ENCODE results near the gene ACAN.

The ACAN gene

DNA sequence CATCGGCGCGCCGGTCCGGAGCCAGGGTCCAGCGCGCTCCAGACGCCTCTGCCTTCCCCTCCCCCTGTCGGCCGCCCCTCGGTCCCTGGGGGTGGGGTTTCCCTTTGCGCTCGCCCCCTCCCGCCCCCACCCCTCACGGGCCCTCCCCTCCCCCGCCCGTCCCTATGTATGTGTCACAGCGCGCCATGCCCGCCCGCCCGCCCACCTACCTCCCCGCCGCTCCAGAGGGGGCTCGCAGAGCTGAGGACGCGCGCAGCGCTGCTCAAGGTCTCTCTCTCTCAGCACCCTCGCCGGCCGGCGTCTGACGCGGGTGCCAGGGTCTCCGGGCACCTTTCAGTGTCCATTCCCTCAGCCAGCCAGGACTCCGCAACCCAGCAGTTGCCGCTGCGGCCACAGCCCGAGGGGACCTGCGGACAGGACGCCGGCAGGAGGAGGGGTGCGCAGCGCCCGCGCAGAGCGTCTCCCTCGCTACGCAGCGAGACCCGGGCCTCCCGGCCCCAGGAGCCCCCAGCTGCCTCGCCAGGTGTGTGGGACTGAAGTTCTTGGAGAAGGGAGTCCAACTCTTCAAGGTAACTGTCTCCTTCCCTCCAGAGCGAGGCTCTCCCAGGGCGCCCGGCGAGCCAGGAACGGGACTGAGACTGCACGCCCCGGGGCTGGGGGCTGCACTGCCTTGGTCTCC lies at the start of gene ACAN:
ACAN (plus strand) TSS at position 196 of the 679 bp plus-strand sequence. CDS start 32,771 bp downstream, outside the sequence.
- DNase-seq (ENCODE audit: low spot score): peak; percentile 78

DNA sequence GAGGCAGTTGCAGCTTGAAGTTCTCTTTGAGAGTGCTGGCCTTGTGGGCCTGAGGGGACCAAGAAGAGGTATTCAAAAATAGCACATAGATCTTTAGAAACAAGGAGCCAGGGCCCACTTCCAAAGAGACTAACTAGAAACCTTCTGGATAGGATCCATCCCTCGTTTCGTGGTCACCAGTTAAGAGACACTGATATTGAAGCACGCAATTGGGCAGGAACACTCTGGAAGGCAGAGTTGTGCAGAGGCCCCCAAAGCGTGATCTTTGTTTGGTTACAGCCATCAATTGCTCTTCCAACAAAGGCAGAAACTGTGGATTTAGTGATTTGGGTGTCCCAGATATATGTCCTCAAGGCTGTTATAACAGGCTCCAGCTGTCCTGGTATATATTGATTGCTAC lies 46.7 kb upstream of the ACAN start:
- DNase-seq (ENCODE audit: low spot score): no peak

DNA sequence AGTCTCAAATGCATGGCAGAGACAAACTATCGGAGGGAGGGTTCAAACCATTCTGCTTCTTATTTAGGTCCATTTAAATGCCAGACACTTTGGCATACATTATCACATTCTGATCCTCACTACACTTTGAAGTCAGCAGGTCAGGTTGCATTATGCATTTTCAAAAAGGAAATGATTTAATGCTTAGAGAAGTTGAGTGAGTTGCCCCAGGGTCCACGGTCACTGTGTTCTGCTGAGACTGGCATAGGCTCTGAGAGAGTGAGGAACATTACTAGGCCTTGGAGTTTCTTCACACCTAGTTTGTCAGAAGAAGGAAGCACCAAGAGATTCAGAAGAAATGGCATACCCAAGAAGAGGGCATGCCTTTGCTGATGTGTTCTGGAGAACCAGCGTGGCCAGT lies 46.3 kb upstream of the ACAN start:
- DNase-seq (ENCODE audit: low spot score): no peak

DNA sequence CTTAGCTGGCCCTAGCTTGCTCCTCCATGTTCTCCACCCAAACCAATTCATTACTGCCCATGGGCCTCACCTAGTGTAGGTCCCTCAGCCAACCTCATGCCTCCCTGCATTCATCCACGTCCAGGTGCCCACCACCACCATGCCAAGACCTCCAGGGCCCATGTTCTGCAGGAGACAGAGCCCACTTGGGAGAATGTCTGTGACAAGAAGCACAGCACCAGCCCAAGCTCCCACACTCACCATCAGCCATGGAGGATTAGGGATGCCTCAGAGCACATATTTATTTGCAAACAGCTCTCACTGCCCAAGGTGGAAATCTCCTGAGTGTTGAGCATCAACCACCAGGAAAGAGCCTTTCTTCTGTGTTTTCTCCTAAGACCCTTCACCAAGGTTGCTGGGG lies 43.4 kb upstream of the ACAN start:
- DNase-seq (ENCODE audit: low spot score): no peak

DNA sequence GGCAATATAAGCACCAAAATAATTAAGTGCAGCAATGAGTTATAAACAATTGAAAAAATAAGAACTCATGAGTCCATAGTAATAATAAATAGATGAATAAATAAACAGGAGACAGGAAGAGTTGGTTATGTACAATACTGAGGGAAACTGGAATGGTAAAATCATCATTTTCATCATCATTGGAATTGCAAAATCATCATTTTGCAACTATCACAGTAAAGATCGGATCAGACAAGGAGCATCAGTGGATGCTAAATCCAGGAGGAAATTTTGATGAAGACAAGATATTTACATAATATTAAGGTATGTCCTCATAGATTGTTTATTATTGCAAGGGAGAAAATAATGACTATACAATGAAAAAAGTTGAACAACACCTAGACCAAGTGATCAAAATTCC lies 38.8 kb upstream of the ACAN start:
- no peak for DNase-seq (ENCODE audit: low spot score)

DNA sequence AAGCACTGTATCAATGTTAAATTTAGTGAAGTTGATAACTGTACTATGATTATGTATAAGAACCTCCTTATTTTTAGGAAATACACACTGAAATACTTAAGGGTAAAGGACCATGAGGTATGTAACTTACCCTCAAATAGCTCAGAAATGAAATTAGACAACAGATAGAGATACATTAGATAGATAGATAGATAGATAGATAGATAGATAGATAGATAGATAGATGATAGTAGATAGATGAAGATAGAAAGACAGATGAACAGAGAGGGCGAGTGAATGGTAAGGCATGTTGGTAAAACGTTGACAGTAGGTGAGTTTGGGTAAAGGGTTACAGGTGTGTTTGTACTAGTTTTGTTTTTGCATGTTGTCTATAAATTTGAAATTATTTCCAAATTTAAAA lies 38.0 kb upstream of the ACAN start:
- DNase-seq (ENCODE audit: low spot score): no peak

DNA sequence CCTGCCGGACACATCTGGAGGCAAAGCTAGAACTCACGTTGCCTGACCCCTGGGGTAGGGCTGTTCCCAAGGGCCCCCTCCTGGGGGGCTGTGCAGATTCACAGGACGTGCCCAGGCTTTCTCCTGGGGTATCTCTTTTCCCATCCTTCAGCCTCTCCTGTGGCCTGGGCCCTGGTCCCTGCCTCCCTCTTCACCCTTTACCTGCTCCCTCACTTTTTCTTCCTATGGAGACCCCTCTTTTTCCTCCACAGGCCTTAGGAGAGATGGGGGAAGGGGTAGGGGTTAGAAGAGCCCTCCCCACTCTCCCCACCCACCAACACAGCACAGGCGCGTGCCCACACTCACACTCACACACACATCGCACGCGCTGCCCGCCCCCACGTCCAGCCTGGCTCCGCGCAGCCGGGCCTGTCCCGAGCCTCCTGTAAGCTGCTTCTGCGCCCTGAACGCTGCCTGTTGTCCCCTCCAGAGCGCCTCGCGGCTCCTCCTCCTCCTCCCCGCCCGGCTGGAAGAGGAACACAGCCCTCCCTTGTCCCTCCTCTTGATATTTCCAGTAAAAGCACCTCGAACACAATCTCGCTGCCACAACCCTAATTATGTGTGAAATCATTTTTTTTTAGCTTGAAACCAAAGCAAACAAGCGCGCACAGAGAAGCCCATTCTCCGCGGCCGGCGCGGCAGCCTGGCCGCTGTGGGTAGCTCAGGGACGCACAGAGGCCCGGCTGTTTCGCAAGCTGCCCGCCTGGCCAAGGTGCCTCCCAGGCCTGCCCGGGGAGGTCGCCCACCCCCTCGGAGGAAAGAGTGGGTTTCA lies 33.9 kb upstream of the ACAN start:
- DNase-seq (ENCODE audit: low spot score): peak; percentile 61

DNA sequence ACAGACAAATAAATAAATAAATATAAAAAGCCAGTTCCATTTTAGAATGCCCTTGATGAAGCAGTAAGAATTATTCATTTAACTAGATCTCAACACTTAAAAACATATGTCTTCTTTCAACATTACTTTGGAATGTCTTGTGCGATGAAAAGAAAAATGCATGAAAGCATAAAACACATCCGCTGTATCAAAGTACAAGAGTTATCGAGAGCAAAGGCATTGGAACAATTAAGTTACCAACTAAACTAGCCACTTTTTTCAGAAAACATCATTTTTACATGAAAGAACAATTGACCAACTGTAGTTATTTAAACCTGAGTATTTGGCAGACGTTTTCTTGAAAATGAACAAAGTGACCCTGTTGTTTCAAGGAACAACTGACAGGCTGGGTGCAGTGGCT lies 27.5 kb upstream of the ACAN start:
- no peak for DNase-seq (ENCODE audit: low spot score)

DNA sequence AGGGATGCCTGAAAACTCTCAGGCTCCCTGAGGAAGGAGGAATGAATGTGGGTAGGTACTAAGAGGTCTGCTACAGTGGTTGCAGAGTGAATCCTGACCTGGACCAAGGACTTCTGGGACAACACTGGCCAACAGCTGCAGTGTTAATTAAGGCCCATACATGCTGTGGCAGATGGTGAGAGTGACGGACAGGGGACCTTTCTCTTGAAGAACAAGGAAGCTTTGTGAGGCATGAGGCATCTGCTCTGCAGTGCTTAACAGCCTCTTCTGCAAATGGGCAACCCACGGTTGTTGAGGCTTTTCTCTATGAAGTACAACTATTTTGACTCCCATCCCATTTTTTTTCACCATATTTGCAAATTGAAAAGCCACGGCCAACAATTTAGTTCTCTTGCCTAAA lies 26.6 kb upstream of the ACAN start:
- DNase-seq (ENCODE audit: low spot score): no peak

DNA sequence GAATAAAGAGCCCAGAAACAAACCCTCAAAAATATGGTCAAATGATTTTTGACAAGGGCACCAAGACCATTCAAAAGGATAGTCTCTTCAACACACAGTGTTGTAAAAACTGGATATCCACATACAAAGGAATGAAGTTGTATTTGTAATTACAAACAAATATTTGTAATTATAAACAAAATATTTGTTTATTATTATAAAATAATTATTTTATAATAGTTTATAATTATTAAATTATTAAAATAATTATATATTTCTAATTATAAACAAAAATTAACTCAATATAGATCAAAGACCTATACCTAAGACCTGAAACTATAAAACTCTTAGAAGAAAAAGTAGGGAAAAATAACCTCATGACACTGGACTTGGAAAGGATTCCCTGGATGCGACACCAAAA lies 23.3 kb upstream of the ACAN start:
- no peak for DNase-seq (ENCODE audit: low spot score)

DNA sequence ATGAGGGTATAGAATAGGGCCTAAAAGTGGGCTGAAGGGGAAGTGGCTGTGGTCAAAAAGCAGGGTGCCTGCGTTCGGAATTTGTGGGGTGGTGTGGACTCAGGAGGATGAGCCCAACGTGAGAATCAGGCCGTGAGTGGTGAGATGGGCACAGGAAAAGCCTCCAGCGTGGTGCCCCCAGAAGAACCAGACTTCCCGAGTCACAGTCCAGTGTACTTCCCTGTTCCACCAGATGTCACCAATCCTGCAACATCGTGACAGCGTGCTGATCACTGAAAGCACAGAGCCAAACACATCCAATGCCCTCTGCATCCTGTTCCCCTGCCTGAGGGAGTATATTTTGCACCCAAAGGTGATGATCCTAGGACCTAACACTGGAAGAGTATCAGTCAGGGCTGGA lies 20.8 kb upstream of the ACAN start:
- DNase-seq (ENCODE audit: low spot score): no peak

DNA sequence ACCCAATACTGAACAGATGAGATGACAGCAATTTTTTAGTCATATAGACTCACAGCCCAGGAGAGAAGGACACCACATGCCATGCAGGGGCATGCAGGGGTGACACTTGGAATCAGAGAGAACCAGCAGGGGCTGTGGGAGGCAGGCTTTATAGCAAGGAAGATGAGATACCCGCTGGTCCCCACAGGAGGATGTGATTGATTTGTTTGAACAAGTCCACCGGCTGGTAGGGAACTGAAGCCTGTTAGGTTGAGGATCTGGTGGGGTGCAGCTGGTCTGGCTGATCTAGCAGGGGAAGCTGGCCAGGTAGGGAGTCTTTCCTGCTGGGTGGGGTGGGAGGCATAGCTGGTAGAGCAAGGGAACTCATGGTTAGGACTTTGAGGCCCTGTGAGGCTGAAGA lies 18.0 kb upstream of the ACAN start:
- DNase-seq (ENCODE audit: low spot score): no peak

DNA sequence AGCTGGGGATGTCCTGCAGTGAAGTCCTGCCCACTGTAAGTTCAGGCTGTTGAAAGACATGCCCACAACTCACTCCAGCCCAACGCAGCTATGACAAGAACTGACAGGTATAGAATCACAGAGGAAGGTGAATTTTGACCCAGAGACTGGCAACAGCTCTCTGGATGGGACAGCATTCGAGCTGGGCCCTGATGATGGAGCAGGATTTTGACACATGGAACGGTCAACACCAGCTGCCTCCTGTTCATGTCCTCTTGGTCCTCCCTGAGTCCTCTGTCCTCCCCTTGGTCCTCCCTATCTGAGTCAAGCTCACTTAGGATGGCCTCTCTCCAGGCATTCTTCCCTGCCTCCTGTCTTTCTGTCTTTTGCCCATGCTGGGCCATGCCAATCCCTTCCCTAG lies 15.2 kb upstream of the ACAN start:
- DNase-seq (ENCODE audit: low spot score): no peak

DNA sequence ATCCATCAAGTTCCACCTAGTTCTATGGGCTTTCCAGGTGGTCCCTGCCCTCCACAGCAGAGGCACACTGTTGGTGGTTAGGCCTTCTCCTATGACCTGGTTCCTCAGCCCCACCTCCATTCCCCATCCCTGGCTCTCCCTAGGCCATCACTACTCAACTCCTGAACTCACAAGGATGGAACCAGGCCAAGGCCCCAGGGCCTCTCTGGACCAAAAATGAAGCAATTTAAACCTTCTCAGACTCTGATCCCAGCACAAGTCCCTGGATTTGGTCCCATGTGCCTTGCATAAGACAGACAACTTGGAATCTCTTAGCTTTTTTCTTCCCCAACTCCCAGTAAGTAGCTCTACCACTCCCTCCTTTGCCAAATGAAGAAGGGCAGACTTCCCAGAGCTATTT lies 14.4 kb upstream of the ACAN start:
- DNase-seq (ENCODE audit: low spot score): no peak

DNA sequence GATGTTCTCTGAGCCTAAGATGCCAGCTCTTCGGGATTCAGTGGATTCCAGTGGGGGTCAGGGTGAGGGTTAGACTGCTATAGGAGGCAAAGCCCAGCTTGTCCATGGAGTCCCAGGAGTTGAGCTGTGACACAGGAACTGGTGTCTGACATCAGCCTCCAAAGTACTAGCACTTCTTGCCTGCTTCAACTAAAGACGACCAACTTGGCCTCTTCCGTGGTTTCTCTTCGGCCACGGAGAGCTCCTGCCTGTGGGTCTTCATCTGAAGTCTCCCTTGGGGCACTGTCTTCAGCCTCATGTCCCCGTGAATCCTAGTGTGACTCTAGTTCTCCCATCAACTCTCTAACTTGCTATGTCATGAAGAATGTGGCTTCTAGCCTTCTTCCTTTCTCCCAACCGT lies 12.8 kb upstream of the ACAN start:
- no peak for DNase-seq (ENCODE audit: low spot score)

DNA sequence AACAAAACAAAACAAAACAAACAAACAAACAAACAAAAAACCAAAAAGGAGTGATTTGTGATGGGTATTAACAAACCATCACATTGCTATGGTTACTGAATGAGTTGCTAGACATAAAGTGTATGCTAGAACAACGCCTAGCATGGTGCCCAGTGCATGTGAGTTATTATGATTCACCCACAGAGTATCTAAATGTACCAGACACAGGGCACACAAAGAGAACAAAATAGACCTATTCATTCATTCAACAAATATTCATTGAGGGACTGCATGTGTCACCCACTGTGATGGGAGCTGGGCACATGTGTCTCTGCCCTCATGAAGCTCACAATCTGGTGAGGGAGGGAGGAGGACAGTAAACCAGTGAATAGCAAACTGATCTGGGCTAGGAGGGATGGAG lies 11.6 kb upstream of the ACAN start:
- no peak for DNase-seq (ENCODE audit: low spot score)

DNA sequence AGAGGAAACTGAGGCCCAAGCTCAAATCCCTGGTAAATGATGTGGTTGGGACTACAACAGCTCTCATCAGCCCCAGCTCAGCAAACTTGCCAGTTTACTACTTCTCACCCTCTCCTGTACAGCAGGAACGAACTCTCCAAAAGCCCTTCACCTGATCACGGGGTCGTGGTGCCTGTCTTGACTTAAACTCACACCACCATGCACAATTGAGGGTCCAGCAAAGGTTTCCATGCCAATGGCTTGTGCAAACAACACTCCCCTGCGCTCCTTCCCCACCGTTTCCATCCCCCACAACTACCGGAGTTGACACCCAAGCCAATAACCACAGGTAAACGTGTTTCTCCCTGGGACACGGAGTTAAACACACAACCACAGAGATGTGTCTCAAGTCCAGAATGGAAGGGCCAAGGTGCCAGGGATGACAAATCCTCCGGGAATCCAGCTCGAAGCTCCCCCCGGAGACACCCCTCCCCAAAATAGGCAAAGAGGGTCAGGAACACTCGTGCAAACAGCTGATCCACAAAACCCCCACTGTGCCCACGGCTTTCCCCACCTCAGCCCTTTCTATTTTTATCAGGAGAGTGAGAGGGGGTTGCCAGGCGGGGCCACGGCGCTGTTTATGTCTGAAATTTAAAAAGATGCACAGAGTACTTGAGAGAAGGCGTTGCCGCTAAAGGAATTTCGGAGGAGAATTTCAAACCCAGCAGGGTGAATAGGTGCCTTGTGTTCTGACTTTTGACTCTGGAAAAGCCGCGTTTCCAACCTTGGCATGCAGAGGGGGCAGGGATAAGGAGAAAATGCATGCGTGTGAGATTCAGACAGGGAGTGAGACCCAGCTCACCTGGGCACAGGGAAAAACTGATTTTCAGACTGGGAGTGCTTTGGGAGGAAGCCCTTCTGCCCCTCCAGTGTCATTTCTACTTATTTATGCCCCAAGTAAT lies 10.6 kb upstream of the ACAN start:
- no peak for DNase-seq (ENCODE audit: low spot score)

DNA sequence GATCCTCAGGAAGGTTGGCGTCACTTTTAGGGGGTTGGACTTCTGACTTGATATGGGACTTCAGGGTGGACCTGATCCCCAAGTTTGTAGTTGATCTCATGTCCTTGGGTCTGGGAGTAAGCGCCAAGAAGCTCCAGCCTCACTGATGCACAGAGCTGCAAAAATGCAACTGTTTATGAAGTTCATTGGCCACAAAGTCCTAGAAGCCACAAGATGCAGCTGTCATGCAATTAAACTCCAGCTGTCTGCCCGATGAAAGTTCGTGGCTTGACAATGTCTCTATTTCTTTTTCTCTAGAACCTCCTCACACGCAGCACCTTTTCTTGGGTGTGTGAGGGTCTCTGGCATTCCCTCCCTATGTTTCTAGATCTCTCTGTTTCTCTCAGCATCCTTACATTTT lies 9.2 kb upstream of the ACAN start:
- DNase-seq (ENCODE audit: low spot score): no peak

DNA sequence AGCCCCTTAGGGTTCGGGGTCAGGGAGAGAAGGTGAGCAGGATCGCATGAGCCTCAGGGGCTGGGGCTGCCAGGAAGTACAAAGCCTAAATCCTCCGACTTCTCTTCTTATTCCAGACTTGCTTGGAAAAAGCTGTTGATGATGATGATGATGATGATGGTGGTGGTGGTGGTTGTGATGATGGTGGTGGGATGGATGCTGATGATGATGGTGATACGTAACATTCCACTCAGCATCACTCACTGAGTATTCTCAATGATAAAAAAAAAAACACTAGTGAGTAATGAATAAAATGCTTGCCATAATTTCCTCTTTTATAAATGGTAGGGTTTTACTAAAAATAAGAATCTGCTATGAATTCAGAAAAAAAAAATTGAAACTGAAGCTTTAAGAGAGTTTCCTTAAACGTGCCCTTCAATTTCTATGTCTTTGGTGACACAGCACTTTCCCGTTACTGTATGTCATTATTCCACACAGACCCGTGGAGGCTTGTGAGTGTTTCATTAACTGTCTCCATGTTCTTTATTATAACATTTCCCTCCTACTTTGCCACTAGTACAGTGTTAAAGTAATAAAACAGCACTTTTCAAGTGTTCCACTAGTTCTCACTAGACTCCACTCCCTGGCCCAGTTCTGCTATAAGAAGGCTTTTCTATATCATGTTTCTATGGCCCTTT lies 5.4 kb upstream of the ACAN start:
- no peak for DNase-seq (ENCODE audit: low spot score)

DNA sequence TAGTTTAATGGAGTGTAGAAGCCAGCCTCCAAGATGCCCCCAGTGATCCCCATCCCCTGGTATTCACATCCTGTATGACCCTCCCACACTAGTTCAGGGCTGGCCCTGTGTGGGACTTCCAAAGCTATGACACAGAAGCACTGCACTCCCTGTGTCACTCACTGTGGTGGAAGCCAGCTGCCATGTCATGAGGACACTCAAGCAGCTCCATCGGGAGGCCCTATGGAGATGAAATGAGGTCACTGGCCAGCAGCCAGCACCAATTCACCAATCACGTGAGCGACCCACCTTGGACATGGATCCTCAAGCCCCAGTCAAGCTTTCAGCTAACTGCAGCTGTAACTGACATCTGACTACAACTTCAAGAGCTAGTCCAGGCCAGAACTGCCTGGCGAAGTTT lies 3.9 kb upstream of the ACAN start:
- no peak for DNase-seq (ENCODE audit: low spot score)

DNA sequence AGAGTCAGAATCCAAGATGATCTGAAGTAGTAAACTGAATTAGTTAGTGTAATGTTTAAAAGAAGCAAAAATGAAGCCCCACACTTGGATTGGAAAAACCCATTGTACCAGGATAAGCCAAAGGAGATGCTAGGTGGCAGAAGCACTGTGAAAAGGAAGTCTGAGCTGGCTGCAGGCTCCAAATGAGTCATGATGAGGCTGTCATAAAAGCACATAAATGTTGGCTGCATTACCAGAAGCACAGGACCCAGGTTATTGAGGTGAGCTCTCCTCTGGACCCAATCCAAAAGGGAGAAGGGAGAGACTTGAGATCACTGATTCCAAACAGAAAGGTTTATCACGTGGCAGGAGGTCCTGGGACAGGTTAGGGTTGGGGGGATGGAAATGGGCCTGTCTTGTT lies 3.2 kb upstream of the ACAN start:
- DNase-seq (ENCODE audit: low spot score): peak; percentile 65

DNA sequence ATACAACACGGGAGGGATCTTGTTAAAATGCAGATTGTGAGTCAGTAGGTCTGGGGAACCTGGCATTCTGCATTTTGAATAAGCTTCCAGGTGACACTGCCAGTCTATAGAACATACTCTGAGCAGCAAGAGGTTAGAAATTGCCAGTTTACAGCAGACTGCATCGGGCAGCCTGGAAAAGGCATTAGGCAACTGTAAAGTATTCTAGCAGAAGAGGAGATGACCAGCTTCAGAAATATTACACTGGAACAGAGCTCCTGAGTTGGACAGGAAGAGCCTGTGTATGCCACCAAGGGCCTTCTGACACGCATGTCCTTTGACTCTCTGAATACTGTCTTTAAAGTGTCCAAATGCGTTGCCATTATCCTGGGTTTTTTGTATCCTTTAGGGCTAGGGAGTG lies 2.5 kb upstream of the ACAN start:
- DNase-seq (ENCODE audit: low spot score): no peak
